Neural cell (in vitro differentiated cells): ENCODE results near the gene HMGCL. TPM values are rescaled to one million over a fixed set of nuclear protein-coding genes. Genes with fewer than 3 reads are reported as not detected.

ENCODE experiments used
- H2AFZ ChIP-seq: fragments of 200-600, 300-800 bp; sonication (generic), shearing (Covaris generic); 2 replicates; pipeline ENCODE4 v1.6.0; 2014; ENCODE audit warnings: low read depth, mild to moderate bottlenecking, antibody characterized with exemption, low read length, moderate library complexity
- H3F3A ChIP-seq: fragments of 200-600 bp; shearing (Covaris generic); 2 replicates; pipeline ENCODE4 v1.6.1; 2016; ENCODE audit warnings: mild to moderate bottlenecking, moderate library complexity, mixed read lengths, antibody characterized with exemption, low read length; ENCODE audit not compliant: insufficient read depth, poor library complexity, severe bottlenecking
- H3K27ac ChIP-seq: fragments of 200-600, 300-800 bp; sonication (generic), shearing (Covaris generic); 2 replicates; pipeline ENCODE4 v1.5.1; 2014; ENCODE audit warnings: mild to moderate bottlenecking, low read length, moderate library complexity
- H3K27me3 ChIP-seq: fragments of 300-800, 200-600 bp; sonication (generic), shearing (Covaris generic); 2 replicates; pipeline ENCODE4 v1.6.0; 2014; ENCODE audit warnings: mild to moderate bottlenecking, low read depth, low read length, moderate library complexity; ENCODE audit not compliant: insufficient read depth
- H3K36me3 ChIP-seq: fragments of 300-800, 200-600 bp; sonication (generic), shearing (Covaris generic); 2 replicates; pipeline ENCODE4 v1.5.1; 2014; ENCODE audit warnings: mild to moderate bottlenecking, antibody characterized with exemption, low read length, moderate library complexity; ENCODE audit not compliant: insufficient read depth
- H3K4me2 ChIP-seq: fragments of 300-800, 200-600 bp; sonication (generic), shearing (Covaris generic); 2 replicates; pipeline ENCODE4 v1.6.0; 2014; ENCODE audit warnings: mild to moderate bottlenecking, low read length
- H3K4me3 ChIP-seq: fragments of 300-800, 200-600 bp; sonication (generic), shearing (Covaris generic); 2 replicates; pipeline ENCODE4 v1.5.1; 2014; ENCODE audit warnings: mild to moderate bottlenecking, low read length, moderate library complexity
- H3K79me2 ChIP-seq: fragments of 200-600 bp; shearing (Covaris generic); replicated peaks from 2 replicates; pipeline ENCODE4 v1.6.0; 2014; ENCODE audit warnings: mild to moderate bottlenecking, low read length, moderate library complexity; ENCODE audit not compliant: insufficient read depth
- H3K9ac ChIP-seq: fragments of 300-800, 200-600 bp; sonication (generic), shearing (Covaris generic); 2 replicates; pipeline ENCODE4 v1.6.1; 2016; ENCODE audit warnings: mild to moderate bottlenecking, low read length, mixed read lengths
- H3K9me2 ChIP-seq: fragments of 200-600 bp; shearing (Covaris generic); 2 replicates; pipeline ENCODE4 v1.6.1; 2016; ENCODE audit warnings: mild to moderate bottlenecking, low read length, mixed read lengths; ENCODE audit not compliant: insufficient read depth
- H3K9me3 ChIP-seq: fragments of 200-600, 300-800 bp; sonication (generic), shearing (Covaris generic); 2 replicates; pipeline ENCODE4 v1.6.1; 2016; ENCODE audit warnings: mild to moderate bottlenecking, mixed run types, low read length, moderate library complexity, mixed read lengths
- H4K20me1 ChIP-seq: fragments of 200-600 bp; shearing (Covaris generic); 2 replicates; pipeline ENCODE4 v1.6.1; 2016; ENCODE audit warnings: mild to moderate bottlenecking, mixed run types; ENCODE audit not compliant: insufficient read depth
- CTCF ChIP-seq: fragments of 450-650 bp; IDR thresholded peaks from 2 replicates; pipeline ENCODE4 v1.5.1; 2014; ENCODE audit warnings: antibody characterized with exemption, mild to moderate bottlenecking, moderate library complexity; ENCODE audit not compliant: poor library complexity, severe bottlenecking
- EP300 ChIP-seq: fragments of 450-650 bp; conservative IDR thresholded peaks from 2 replicates; pipeline ENCODE4 v1.6.1; 2014; ENCODE audit warnings: antibody characterized with exemption, mild to moderate bottlenecking, moderate library complexity; ENCODE audit not compliant: poor library complexity, severe bottlenecking
- EZH2 ChIP-seq: fragments of 200-600, 300-800 bp; shearing (Covaris generic), sonication (generic); IDR thresholded peaks from 2 replicates; pipeline ENCODE4 v1.6.1; 2014; ENCODE audit warnings: antibody characterized with exemption, low read length, borderline replicate concordance, mild to moderate bottlenecking; ENCODE audit not compliant: insufficient read depth, poor library complexity, severe bottlenecking
- MXI1 ChIP-seq: fragments of 450-650 bp; conservative IDR thresholded peaks from 2 replicates; pipeline ENCODE4 v1.6.1; 2014; ENCODE audit warnings: antibody characterized with exemption, mild to moderate bottlenecking; ENCODE audit not compliant: poor library complexity, severe bottlenecking
- POLR2AphosphoS5 ChIP-seq: IDR thresholded peaks from 2 replicates; pipeline ENCODE4 v1.6.1; 2012
- RAD21 ChIP-seq: fragments of 450-650 bp; conservative IDR thresholded peaks from 2 replicates; pipeline ENCODE4 v1.6.1; 2014; ENCODE audit warnings: antibody characterized with exemption, mild to moderate bottlenecking, moderate library complexity
- REST ChIP-seq: IDR thresholded peaks from 2 replicates; pipeline ENCODE4 v1.6.1; 2012; ENCODE audit warnings: borderline replicate concordance
- SMC3 ChIP-seq: fragments of 450-650 bp; conservative IDR thresholded peaks from 2 replicates; pipeline ENCODE4 v1.6.1; 2014; ENCODE audit warnings: antibody characterized with exemption, mild to moderate bottlenecking, moderate library complexity; ENCODE audit not compliant: poor library complexity
- TAF1 ChIP-seq: IDR thresholded peaks from 2 replicates; pipeline ENCODE4 v1.6.1; 2012; ENCODE audit warnings: low read depth
- polyA plus RNA-seq: library from polyadenylated mRNA; depleted of rRNA; stranded (reverse); fragments of >200 nt; gene quantifications from 2 replicates; pipeline ENCODE4 v1.2.3, GENCODE V29; 2014

HMGCL gene
- polyA plus RNA-seq, 1 donor from 2014 or later = 27.6 TPM

DNA sequence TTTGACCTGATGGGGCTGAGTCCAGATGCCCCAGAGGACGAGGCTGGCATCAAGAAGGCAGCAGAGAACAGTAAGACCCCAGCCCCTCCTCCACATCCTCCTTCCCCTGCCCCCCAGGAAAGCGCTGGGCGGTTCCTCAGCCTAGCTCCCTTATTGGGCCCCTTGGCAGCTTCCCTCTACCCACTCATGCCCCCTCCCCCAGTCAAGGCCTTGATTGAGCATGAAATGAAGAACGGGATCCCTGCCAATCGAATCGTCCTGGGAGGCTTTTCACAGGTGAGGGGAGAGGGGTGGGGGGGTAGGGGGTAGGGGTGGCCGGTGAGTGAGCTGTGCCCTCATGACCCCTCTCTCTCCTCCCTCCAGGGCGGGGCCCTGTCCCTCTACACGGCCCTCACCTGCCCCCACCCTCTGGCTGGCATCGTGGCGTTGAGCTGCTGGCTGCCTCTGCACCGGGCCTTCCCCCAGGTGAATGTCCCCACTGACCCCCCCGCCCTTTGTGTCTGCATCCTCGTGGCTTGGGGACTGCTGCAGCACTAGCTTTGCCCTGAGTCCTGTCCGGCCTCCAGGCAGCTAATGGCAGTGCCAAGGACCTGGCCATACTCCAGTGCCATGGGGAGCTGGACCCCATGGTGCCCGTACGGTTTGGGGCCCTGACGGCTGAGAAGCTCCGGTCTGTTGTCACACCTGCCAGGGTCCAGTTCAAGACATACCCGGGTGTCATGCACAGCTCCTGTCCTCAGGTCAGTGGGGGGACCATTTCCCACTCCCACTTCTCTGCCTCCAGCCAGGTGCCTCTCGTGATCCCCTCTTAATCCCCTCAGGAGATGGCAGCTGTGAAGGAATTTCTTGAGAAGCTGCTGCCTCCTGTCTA lies 31.1 kb downstream of the HMGCL start:
- Histone ChIP-seq H3F3A (no peaks in the 10 kb centered on the region), H3K27ac (no peak overlapping the region), H3K4me3 (no peak overlapping the region), H2AFZ (no peak overlapping the region), H3K4me2 (no peak overlapping the region), H3K79me2 (peaks cover 18% of the 10 kb centered on the region), H3K9me2 (no peaks in the 10 kb centered on the region), H3K9ac (no peak overlapping the region), H3K36me3 (peaks cover 4% of the 10 kb centered on the region), H3K9me3 (no peaks in the 10 kb centered on the region), H3K27me3 (no peaks in the 10 kb centered on the region), H4K20me1 (no peaks in the 10 kb centered on the region)
- TF ChIP-seq RAD21 (no peak), CTCF (no peak), EZH2 (no peak), POLR2AphosphoS5 (no peak), MXI1 (no peak), REST (no peak), SMC3 (no peak), TAF1 (no peak)

GRCh38 chr1:23793018-23793781 lies 32.0 kb downstream of the HMGCL start:
- Histone ChIP-seq H2AFZ (no peak overlapping the region), H3F3A (no peaks in the 10 kb centered on the region), H3K4me2 (no peak overlapping the region), H3K27ac (no peak overlapping the region), H3K9me2 (no peaks in the 10 kb centered on the region), H3K27me3 (no peaks in the 10 kb centered on the region), H3K36me3 (peaks cover 4% of the 10 kb centered on the region), H3K79me2 (peaks cover 18% of the 10 kb centered on the region), H4K20me1 (no peaks in the 10 kb centered on the region), H3K9ac (no peak overlapping the region), H3K4me3 (peak overlapping the region; percentile 77), H3K9me3 (no peaks in the 10 kb centered on the region)
- TF ChIP-seq EZH2 (no peak), RAD21 (no peak), CTCF (no peak), REST (no peak), MXI1 (no peak), TAF1 (no peak), POLR2AphosphoS5 (no peak), EP300 (no peak), SMC3 (no peak)
